NB4 (cell line): Measurements from ENCODE around the gene OPCML.

ENCODE experiments used
- CTCF ChIP-seq: IDR thresholded peaks from one replicate; pipeline ENCODE4 v1.5.1; 2012; ENCODE audit warnings: low read depth, low read length
- POLR2A ChIP-seq: IDR thresholded peaks from 2 replicates; pipeline ENCODE4 v1.6.1; 2011; ENCODE audit warnings: mild to moderate bottlenecking; ENCODE audit not compliant: insufficient read length; ENCODE audit errors: extremely low read depth
- TF ChIP-seq, protein P1 (sequence below): IDR thresholded peaks from 2 replicates; pipeline ENCODE4 v1.6.1; 2011; ENCODE audit warnings: low read depth, low read length

- TF ChIP-seq POLR2A (no peak), CTCF (no peak)
- TF ChIP-seq, protein P1, sequence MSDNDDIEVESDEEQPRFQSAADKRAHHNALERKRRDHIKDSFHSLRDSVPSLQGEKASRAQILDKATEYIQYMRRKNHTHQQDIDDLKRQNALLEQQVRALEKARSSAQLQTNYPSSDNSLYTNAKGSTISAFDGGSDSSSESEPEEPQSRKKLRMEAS, result no peak
These were observed 755.0 kb downstream of the OPCML start for GRCh38 chr11:132777067-132777975.
